ENCODE results near the gene ATP5F1C. TPM values are rescaled to one million over a fixed set of nuclear protein-coding genes. Genes with fewer than 3 reads are reported as not detected.

Gene ATP5F1C
- total and polyA plus RNA-seq, 4 donors: 133 to 262 (median 205) TPM

DNA sequence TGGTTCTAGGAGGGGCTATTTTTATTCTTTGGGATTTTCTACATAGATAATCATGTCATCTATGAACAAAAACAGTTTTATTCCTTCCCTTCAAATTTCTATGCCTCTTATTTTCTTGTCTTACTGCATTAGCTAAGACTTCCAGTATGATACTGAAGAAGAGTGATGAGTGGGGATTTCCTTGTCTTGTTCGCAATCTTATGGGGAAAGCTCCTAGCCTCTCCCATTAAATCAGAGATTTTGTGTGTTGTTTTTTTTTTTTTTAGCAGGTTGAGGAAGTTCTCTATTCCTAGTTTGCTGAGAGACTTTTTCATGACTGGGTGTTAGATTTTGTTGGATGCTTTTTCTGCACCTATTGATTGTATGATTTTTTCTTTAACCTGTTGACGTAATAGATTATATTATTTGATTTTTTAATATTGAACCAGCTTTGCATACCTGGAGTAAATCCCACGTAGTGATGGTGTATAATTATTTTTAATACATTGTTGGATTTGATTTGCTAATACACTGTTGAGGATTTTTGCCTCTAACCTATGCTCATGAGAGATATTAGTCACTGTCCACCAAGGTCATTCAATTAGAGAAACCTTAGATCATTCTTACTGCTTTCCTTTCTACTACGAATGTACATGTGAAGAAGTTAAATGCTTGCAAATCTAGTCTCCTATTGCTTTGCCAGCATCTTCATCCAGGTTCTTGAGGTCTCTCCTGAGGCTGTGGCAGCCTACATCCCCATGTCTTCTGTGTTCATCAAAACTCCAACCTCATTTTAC is 6.5 kb downstream of the ATP5F1C start:
- Histone ChIP-seq H3K9ac (ENCODE audit: low read depth in 1 of 2, low read length in 2 of 2) (no peak overlapping the region), H3K9me3 (ENCODE audit: control insufficient read depth in 4 of 4, low read length in 3 of 4) (no peaks in the 10 kb centered on the region), H3K36me3 (ENCODE audit: control insufficient read depth in 4 of 4, insufficient read depth in 3 of 4, low read depth in 1 of 4, low read length in 3 of 4) (peaks cover 0 to 25% (median 20%) of the 10 kb centered on the region in 4 donors), H3K4me1 (ENCODE audit: control insufficient read depth in 4 of 4, insufficient read depth in 4 of 4, low read length in 3 of 4) (peaks cover 4 to 30% (median 18%) of the 10 kb centered on the region in 4 donors), H3K27ac (ENCODE audit: low read depth in 1 of 2, low read length in 2 of 2) (no peak overlapping the region), H3K27me3 (ENCODE audit: control insufficient read depth in 4 of 4, insufficient read depth in 4 of 4, low read length in 3 of 4) (no peaks in the 10 kb centered on the region), H3K4me3 (ENCODE audit: low read depth in 1 of 3, low read length in 3 of 3) (no peak overlapping the region)
- DNase-seq (ENCODE audit: low spot score): no peak
- 69% methylated on average over 4 of the region's 4 CpGs for WGBS
- TF ChIP-seq FOXA1 (IDR thresholded peaks at IDR 0.05) (no peak), JUND (IDR thresholded peaks at IDR 0.05) (no peak), YY1 (IDR thresholded peaks at IDR 0.05) (no peak), EGR1 (IDR thresholded peaks at IDR 0.05; ENCODE audit: low read depth in 2 of 2) (no peak)
- TF ChIP-seq, protein P1, sequence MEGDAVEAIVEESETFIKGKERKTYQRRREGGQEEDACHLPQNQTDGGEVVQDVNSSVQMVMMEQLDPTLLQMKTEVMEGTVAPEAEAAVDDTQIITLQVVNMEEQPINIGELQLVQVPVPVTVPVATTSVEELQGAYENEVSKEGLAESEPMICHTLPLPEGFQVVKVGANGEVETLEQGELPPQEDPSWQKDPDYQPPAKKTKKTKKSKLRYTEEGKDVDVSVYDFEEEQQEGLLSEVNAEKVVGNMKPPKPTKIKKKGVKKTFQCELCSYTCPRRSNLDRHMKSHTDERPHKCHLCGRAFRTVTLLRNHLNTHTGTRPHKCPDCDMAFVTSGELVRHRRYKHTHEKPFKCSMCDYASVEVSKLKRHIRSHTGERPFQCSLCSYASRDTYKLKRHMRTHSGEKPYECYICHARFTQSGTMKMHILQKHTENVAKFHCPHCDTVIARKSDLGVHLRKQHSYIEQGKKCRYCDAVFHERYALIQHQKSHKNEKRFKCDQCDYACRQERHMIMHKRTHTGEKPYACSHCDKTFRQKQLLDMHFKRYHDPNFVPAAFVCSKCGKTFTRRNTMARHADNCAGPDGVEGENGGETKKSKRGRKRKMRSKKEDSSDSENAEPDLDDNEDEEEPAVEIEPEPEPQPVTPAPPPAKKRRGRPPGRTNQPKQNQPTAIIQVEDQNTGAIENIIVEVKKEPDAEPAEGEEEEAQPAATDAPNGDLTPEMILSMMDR (IDR thresholded peaks at IDR 0.05; ENCODE audit: low read depth, low read length, missing input control): no peak
- TF ChIP-seq, protein P2, sequence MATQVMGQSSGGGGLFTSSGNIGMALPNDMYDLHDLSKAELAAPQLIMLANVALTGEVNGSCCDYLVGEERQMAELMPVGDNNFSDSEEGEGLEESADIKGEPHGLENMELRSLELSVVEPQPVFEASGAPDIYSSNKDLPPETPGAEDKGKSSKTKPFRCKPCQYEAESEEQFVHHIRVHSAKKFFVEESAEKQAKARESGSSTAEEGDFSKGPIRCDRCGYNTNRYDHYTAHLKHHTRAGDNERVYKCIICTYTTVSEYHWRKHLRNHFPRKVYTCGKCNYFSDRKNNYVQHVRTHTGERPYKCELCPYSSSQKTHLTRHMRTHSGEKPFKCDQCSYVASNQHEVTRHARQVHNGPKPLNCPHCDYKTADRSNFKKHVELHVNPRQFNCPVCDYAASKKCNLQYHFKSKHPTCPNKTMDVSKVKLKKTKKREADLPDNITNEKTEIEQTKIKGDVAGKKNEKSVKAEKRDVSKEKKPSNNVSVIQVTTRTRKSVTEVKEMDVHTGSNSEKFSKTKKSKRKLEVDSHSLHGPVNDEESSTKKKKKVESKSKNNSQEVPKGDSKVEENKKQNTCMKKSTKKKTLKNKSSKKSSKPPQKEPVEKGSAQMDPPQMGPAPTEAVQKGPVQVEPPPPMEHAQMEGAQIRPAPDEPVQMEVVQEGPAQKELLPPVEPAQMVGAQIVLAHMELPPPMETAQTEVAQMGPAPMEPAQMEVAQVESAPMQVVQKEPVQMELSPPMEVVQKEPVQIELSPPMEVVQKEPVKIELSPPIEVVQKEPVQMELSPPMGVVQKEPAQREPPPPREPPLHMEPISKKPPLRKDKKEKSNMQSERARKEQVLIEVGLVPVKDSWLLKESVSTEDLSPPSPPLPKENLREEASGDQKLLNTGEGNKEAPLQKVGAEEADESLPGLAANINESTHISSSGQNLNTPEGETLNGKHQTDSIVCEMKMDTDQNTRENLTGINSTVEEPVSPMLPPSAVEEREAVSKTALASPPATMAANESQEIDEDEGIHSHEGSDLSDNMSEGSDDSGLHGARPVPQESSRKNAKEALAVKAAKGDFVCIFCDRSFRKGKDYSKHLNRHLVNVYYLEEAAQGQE (IDR thresholded peaks at IDR 0.05): no peak

DNA sequence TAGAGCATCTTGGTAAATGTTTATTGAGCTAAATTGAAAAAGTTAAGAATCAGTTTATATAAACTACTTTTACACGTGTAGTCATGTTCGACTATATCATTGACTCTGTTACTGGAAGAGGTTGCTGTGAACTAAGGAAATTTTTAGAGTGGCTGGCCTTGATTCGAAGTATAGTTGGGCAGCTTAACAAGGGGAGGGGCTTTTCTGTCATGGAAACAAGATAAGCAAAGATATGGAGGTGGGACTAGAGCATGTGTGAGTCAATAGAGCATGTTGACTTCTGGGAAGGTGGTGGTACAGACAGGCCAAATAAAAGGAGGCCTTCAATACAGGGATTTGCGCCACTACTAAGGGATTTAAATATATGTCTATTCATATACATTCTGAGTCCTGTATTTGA is 7.6 kb downstream of the ATP5F1C start:
- DNase-seq (ENCODE audit: low spot score): no peak
- Histone ChIP-seq H3K4me1 (ENCODE audit: control insufficient read depth in 4 of 4, insufficient read depth in 4 of 4, low read length in 3 of 4) (peaks cover 3 to 21% (median 11%) of the 10 kb centered on the region in 4 donors), H3K27me3 (ENCODE audit: control insufficient read depth in 4 of 4, insufficient read depth in 4 of 4, low read length in 3 of 4) (no peaks in the 10 kb centered on the region), H3K9ac (ENCODE audit: low read depth in 1 of 2, low read length in 2 of 2) (no peak overlapping the region), H3K27ac (ENCODE audit: low read depth in 1 of 2, low read length in 2 of 2) (no peak overlapping the region), H3K9me3 (ENCODE audit: control insufficient read depth in 4 of 4, low read length in 3 of 4) (no peaks in the 10 kb centered on the region), H3K36me3 (ENCODE audit: control insufficient read depth in 4 of 4, insufficient read depth in 3 of 4, low read depth in 1 of 4, low read length in 3 of 4) (peaks cover 1 to 32% (median 26%) of the 10 kb centered on the region in 4 donors), H3K4me3 (ENCODE audit: low read depth in 1 of 3, low read length in 3 of 3) (no peak overlapping the region)
- 65% methylated on average over 4 of the region's 4 CpGs for WGBS
- TF ChIP-seq HNF4A (conservative IDR thresholded peaks at IDR 0.05) (peak in 1 of 2 donors; percentile 8), NR2F2 (IDR thresholded peaks at IDR 0.05) (no peak), SP1 (IDR thresholded peaks at IDR 0.05) (peak; percentile 22), RXRA (IDR thresholded peaks at IDR 0.05) (peak in 1 of 2 donors; percentile 6)
- TF ChIP-seq, protein P2 (IDR thresholded peaks at IDR 0.05): no peak
- TF ChIP-seq, protein P3, sequence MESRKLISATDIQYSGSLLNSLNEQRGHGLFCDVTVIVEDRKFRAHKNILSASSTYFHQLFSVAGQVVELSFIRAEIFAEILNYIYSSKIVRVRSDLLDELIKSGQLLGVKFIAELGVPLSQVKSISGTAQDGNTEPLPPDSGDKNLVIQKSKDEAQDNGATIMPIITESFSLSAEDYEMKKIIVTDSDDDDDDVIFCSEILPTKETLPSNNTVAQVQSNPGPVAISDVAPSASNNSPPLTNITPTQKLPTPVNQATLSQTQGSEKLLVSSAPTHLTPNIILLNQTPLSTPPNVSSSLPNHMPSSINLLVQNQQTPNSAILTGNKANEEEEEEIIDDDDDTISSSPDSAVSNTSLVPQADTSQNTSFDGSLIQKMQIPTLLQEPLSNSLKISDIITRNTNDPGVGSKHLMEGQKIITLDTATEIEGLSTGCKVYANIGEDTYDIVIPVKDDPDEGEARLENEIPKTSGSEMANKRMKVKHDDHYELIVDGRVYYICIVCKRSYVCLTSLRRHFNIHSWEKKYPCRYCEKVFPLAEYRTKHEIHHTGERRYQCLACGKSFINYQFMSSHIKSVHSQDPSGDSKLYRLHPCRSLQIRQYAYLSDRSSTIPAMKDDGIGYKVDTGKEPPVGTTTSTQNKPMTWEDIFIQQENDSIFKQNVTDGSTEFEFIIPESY (IDR thresholded peaks at IDR 0.05): peak; percentile 20

Measured in liver (tissue), 9 donors.